Tibial nerve (tissue), 4 donors: ENCODE measurements around the gene ABCD2. TPM values are rescaled to one million over a fixed set of nuclear protein-coding genes. Genes with fewer than 3 reads are reported as not detected.
"Not testable (repeated sequence)": the region's sequence is repeated elsewhere in the genome, so short reads cannot be mapped to it uniquely, and the experiment has no call there.

ENCODE experiments used
- DNase-seq, 2 donors: peaks; one replicate each; pipeline ENCODE4 v3.0.0-alpha.2; 2019; ENCODE audit warnings: low spot score in 2 of 2
- H3K27ac ChIP-seq, 4 donors: fragments of 200-600 bp; sonication (generic) in 3 of 4; one replicate each; pipeline ENCODE4 v1.5.1; 2017 to 2019; ENCODE audit warnings: mild to moderate bottlenecking in 1 of 4
- H3K27me3 ChIP-seq, 2 donors: fragments of 200-600 bp; sonication (generic) in 1 of 2; one replicate each; pipeline versions ENCODE4 v1.5.1 to v1.6.0; 2017 to 2019
- H3K36me3 ChIP-seq, 3 donors: fragments of 200-600 bp; sonication (generic); one replicate each; pipeline ENCODE4 v1.5.1; 2018 to 2019
- H3K4me1 ChIP-seq, 4 donors: fragments of 200-600 bp; sonication (generic) in 3 of 4; one replicate each; pipeline ENCODE4 v1.5.1; 2017 to 2019
- H3K4me3 ChIP-seq, 4 donors: fragments of 200-600 bp; sonication (generic) in 3 of 4; one replicate each; pipeline ENCODE4 v1.5.1; 2017 to 2019; ENCODE audit warnings: mild to moderate bottlenecking in 1 of 4, moderate library complexity in 1 of 4
- H3K9me3 ChIP-seq, 4 donors: fragments of 200-600 bp; sonication (generic) in 3 of 4; one replicate each; pipeline ENCODE4 v1.5.1; 2017 to 2019
- EP300 ChIP-seq, 2 donors: sonication (generic); formaldehyde crosslinking; IDR thresholded peaks; one replicate each; pipeline ENCODE4 v1.6.1; 2017; ENCODE audit warnings: antibody characterized with exemption in 2 of 2, mild to moderate bottlenecking in 1 of 2
- POLR2A ChIP-seq, 2 donors: fragments of 450-650 bp; IDR thresholded peaks; one replicate each; pipeline ENCODE4 v1.6.1; 2017; ENCODE audit warnings: antibody characterized with exemption in 2 of 2, mild to moderate bottlenecking in 2 of 2, moderate library complexity in 2 of 2
- WGBS, 2 donors: methylation state at CpG; one replicate each; pipeline ENCODE4 v1.1.5; 2018; 5-methylcytosine and 5-hydroxymethylcytosine counted together
- total RNA-seq, 4 donors: library from RNA; depleted of rRNA; stranded (reverse); fragments of >200 nt; gene quantifications; one replicate each; pipeline ENCODE4 v1.1.0, GENCODE V29; 2016
- TF ChIP-seq, protein P1 (sequence below), 5 experiments: fragments of 200-600 bp in 3 of 5; fragments of 450-650 bp in 2 of 5; sonication (generic) in 3 of 5; IDR thresholded peaks; one replicate each; pipeline ENCODE4 v1.5.1; 2016 to 2019; ENCODE audit warnings: antibody characterized with exemption in 5 of 5, mild to moderate bottlenecking in 3 of 5, moderate library complexity in 2 of 5

The ABCD2 gene
- total RNA-seq, 4 donors from 2014 or later, result 4.8 to 8.8 (median 7.7) TPM

DNA sequence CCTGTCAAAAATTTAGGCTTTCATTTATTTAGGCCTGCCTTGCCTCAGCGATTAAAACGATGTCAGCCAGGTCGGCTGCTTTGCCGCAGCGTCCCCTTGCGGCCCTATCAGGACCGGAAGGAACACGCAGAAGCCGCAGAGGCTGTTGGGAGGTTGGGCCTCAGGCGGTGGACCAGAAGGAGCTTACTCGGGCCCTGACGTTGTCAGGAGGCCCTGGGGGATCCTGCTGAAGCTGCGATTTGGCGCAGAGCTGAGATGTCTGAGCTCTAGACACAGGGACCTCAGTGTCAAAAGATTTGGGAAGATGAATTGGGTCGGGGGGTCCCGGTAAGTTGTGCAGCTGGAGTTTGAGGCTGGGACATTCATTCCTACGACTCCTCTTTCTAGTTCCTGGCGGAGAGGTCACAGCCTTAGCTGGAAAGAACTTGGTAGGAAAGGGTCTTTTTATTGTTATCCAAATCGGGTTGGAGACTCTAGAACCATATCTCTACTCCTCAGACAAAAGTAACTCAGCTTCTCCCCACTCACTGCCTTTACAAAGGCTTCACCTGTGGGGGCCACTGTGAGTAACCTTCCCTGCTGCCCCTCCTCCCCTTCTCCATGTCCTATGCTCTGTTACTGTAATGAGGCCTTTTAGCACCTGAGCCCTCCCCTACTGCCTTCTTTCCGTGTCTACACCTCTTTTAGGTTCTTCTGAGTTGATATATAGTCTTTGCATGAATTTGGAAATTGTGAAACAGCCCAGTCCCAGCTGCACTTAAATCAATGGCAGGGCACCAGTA, 6.6 kb upstream of the ABCD2 start:
- no peak for DNase-seq
- TF ChIP-seq, protein P1, sequence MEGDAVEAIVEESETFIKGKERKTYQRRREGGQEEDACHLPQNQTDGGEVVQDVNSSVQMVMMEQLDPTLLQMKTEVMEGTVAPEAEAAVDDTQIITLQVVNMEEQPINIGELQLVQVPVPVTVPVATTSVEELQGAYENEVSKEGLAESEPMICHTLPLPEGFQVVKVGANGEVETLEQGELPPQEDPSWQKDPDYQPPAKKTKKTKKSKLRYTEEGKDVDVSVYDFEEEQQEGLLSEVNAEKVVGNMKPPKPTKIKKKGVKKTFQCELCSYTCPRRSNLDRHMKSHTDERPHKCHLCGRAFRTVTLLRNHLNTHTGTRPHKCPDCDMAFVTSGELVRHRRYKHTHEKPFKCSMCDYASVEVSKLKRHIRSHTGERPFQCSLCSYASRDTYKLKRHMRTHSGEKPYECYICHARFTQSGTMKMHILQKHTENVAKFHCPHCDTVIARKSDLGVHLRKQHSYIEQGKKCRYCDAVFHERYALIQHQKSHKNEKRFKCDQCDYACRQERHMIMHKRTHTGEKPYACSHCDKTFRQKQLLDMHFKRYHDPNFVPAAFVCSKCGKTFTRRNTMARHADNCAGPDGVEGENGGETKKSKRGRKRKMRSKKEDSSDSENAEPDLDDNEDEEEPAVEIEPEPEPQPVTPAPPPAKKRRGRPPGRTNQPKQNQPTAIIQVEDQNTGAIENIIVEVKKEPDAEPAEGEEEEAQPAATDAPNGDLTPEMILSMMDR (IDR thresholded peaks at IDR 0.05), result no peak
- no peak for TF ChIP-seq POLR2A (IDR thresholded peaks at IDR 0.05)
- TF ChIP-seq EP300 (IDR thresholded peaks at IDR 0.05), result no peak
- no peaks in the 10 kb centered on the region for H3K36me3 ChIP-seq
- no peak overlapping the region for H3K27ac ChIP-seq
- no peak overlapping the region for H3K4me3 ChIP-seq
- H3K9me3 ChIP-seq, result no peaks in the 10 kb centered on the region
- H3K27me3 ChIP-seq, result no peaks in the 10 kb centered on the region
- WGBS, 2 donors, result 82 to 90% methylated on average over 20 of the region's 20 CpGs
- no peaks in the 10 kb centered on the region for H3K4me1 ChIP-seq

DNA sequence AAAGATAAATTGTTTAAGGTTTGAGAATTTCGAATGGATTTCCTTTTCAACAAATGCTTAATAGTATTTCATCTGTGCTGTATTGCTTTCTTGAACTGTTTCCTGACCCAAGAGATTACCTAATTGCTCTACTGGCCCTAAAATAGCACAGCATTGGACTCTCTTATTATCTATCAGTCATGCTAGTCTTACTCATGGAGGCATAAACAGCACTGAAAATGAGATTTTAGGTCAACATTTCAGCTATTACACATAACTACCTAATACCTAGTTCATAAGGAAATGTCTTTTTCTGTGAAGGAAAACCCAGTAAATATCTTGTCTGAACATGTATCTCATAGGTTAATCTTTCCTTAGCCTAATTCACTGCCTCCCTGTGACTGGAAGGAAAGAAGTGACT, 4.3 kb upstream of the ABCD2 start:
- TF ChIP-seq, protein P1 (IDR thresholded peaks at IDR 0.05), result no peak
- no peak for TF ChIP-seq POLR2A (IDR thresholded peaks at IDR 0.05)
- TF ChIP-seq EP300 (IDR thresholded peaks at IDR 0.05), result no peak
- WGBS, 2 donors, result 53 to 74% methylated on average over 1 of the region's 1 CpG

DNA sequence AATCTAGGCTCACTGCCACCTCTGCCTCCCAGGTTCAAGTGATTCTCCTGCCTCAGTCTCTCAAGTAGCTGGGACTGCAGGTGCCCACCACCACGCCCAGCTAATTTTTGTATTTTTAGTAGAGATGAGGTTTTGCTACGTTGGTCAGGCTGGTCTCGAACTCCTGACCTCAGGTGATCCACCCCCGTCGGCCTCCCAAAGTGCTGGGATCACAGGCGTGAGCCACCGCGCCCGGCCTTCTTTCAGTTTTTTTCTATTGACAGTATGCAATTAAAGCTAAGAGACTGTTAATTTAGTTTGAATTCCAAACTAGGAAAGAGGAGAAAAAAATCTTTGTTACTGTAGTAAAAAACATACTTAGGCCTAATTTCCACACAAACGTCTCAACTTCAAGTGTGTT, 3.6 kb upstream of the ABCD2 start:
- not testable (repeated sequence) for H3K4me3 ChIP-seq, DNase-seq, H3K27ac ChIP-seq, H3K27me3 ChIP-seq, H3K9me3 ChIP-seq, H3K36me3 ChIP-seq
- 94 to 95% methylated on average over 10 of the region's 10 CpGs for WGBS, 2 donors
- peaks cover 0 to 11% (median 2%) of the 10 kb centered on the region in 4 donors for H3K4me1 ChIP-seq

More for the DNA sequence above, 4.3 kb upstream of the ABCD2 start:
- no peak for DNase-seq
- Histone ChIP-seq H3K36me3 (no peaks in the 10 kb centered on the region), H3K9me3 (no peaks in the 10 kb centered on the region), H3K4me1 (peaks cover 0 to 6% (median 0%) of the 10 kb centered on the region in 4 donors), H3K27me3 (no peaks in the 10 kb centered on the region), H3K27ac (no peak overlapping the region), H3K4me3 (no peak overlapping the region)

DNA sequence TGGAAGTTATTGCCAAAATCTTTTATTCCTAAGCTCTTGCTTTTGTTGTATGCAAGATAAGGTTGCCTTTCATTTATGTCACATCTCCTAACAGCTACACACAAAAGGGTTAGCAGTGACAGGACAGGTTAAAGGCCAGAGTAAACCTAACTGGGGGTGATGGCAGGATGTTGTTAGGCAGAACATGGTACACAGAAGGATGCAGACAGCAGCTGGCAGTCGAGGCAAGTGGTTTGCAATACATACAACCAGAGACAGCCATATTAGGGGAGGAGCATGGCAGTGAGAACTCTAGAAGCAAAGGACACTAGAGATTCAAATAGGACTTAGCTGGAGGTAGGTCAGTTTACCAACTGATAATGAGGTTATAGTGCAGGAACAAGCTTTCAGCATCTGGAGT, 2.7 kb upstream of the ABCD2 start:
- WGBS, 2 donors, result 67 to 72% methylated on average over 1 of the region's 1 CpG
- H3K4me1 ChIP-seq, result peaks cover 0 to 11% (median 2%) of the 10 kb centered on the region in 4 donors

DNA sequence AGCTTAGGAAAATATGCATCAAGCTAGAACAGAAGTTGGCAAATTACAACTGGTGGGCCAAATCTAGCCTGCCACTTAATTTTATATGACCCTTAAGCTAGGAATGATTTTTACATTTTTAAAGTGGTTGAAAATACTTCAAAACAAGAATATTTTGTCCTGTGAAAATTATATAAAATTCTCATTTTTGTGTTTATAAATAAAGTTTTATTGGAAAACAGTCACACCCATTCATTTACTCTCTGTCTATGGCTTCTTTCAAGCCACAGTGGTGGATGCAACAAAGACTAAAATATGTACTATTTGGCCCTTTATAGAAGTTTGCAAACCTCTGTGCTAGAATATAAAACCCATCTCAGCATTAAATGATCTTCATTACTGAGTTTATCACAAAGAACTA, 2.1 kb upstream of the ABCD2 start:
- peaks cover 0 to 11% (median 2%) of the 10 kb centered on the region in 4 donors for H3K4me1 ChIP-seq
- H3K27ac ChIP-seq, result peak overlapping the region in 1 of 4 donors; percentile 65
- no peak for DNase-seq
- H3K27me3 ChIP-seq, result no peaks in the 10 kb centered on the region
- no peaks in the 10 kb centered on the region for H3K36me3 ChIP-seq
- no peak overlapping the region for H3K4me3 ChIP-seq
- TF ChIP-seq POLR2A (IDR thresholded peaks at IDR 0.05) (no peak), EP300 (IDR thresholded peaks at IDR 0.05) (no peak)
- TF ChIP-seq, protein P1 (IDR thresholded peaks at IDR 0.05), result no peak
- no peaks in the 10 kb centered on the region for H3K9me3 ChIP-seq

More for the DNA sequence above, 2.7 kb upstream of the ABCD2 start:
- Histone ChIP-seq H3K36me3 (no peaks in the 10 kb centered on the region), H3K9me3 (no peaks in the 10 kb centered on the region), H3K27ac (peak overlapping the region in 1 of 4 donors; percentile 28), H3K27me3 (no peaks in the 10 kb centered on the region), H3K4me3 (no peak overlapping the region)
- no peak for DNase-seq
- no peak for TF ChIP-seq EP300 (IDR thresholded peaks at IDR 0.05)
- TF ChIP-seq POLR2A (IDR thresholded peaks at IDR 0.05), result no peak
- TF ChIP-seq, protein P1 (IDR thresholded peaks at IDR 0.05), result no peak
